Suprapubic skin (tissue), 4 donors: ENCODE data around the gene LDLRAD4. TPM values are rescaled to one million over a fixed set of nuclear protein-coding genes. Genes with fewer than 3 reads are reported as not detected.

Experiments used
- DNase-seq, 2 donors: peaks; one replicate each; pipeline ENCODE4 v3.0.0-alpha.2; 2019; ENCODE audit warnings: low spot score in 2 of 2
- H3K27ac ChIP-seq: fragments of 200-600 bp; sonication (generic); one replicate; pipeline ENCODE4 v1.5.1; 2019
- H3K27me3 ChIP-seq: fragments of 200-600 bp; sonication (generic); one replicate; pipeline ENCODE4 v1.5.1; 2019
- H3K36me3 ChIP-seq: fragments of 200-600 bp; sonication (generic); one replicate; pipeline ENCODE4 v1.5.1; 2019
- H3K4me1 ChIP-seq: fragments of 200-600 bp; sonication (generic); one replicate; pipeline ENCODE4 v1.5.1; 2019
- H3K4me3 ChIP-seq: fragments of 200-600 bp; sonication (generic); one replicate; pipeline ENCODE4 v1.5.1; 2019; ENCODE audit warnings: mild to moderate bottlenecking
- H3K9me3 ChIP-seq: fragments of 200-600 bp; sonication (generic); one replicate; pipeline ENCODE4 v1.5.1; 2019
- EP300 ChIP-seq: sonication (generic); formaldehyde crosslinking; IDR thresholded peaks from one replicate; pipeline ENCODE4 v1.6.1; 2017; ENCODE audit warnings: antibody characterized with exemption
- POLR2A ChIP-seq, 2 donors: fragments of 450-650 bp; IDR thresholded peaks; one replicate each; pipeline ENCODE4 v1.6.1; 2017; ENCODE audit warnings: antibody characterized with exemption in 2 of 2, mild to moderate bottlenecking in 2 of 2, moderate library complexity in 2 of 2
- POLR2AphosphoS5 ChIP-seq, 3 donors: sonication (generic); formaldehyde crosslinking; IDR thresholded peaks; one replicate each; pipeline ENCODE4 v1.6.1; 2017; ENCODE audit warnings: antibody characterized with exemption in 3 of 3
- WGBS: methylation state at CpG from one replicate; pipeline ENCODE4 v1.1.5; 2018; 5-methylcytosine and 5-hydroxymethylcytosine counted together
- total RNA-seq, 4 donors: library from RNA; depleted of rRNA; stranded (reverse); fragments of >200 nt; gene quantifications; one replicate each; pipeline ENCODE4 v1.1.0, GENCODE V29; 2016
- TF ChIP-seq, protein P1 (sequence below), 2 donors: fragments of 200-600 bp in 1 of 2; fragments of 450-650 bp in 1 of 2; sonication (generic) in 1 of 2; IDR thresholded peaks; one replicate each; pipeline ENCODE4 v1.5.1; 2016 to 2019; ENCODE audit warnings: antibody characterized with exemption in 2 of 2, mild to moderate bottlenecking in 1 of 2, moderate library complexity in 1 of 2

Gene LDLRAD4
- total RNA-seq, 4 donors from 2014 or later = 10.1 to 31.6 (median 15.1) TPM

- Histone ChIP-seq H3K27ac (peak overlapping the region; percentile 60), H3K36me3 (no peaks in the 10 kb centered on the region), H3K4me3 (peak overlapping the region; percentile 41), H3K9me3 (no peaks in the 10 kb centered on the region), H3K4me1 (peaks cover 37% of the 10 kb centered on the region), H3K27me3 (no peaks in the 10 kb centered on the region)
- 52% methylated on average over 11 of the region's 11 CpGs for WGBS
- no peak for DNase-seq
- TF ChIP-seq POLR2AphosphoS5 (IDR thresholded peaks at IDR 0.05) = no peak
- no peak for TF ChIP-seq POLR2A (IDR thresholded peaks at IDR 0.05)
- no peak for TF ChIP-seq EP300
- TF ChIP-seq, protein P1, sequence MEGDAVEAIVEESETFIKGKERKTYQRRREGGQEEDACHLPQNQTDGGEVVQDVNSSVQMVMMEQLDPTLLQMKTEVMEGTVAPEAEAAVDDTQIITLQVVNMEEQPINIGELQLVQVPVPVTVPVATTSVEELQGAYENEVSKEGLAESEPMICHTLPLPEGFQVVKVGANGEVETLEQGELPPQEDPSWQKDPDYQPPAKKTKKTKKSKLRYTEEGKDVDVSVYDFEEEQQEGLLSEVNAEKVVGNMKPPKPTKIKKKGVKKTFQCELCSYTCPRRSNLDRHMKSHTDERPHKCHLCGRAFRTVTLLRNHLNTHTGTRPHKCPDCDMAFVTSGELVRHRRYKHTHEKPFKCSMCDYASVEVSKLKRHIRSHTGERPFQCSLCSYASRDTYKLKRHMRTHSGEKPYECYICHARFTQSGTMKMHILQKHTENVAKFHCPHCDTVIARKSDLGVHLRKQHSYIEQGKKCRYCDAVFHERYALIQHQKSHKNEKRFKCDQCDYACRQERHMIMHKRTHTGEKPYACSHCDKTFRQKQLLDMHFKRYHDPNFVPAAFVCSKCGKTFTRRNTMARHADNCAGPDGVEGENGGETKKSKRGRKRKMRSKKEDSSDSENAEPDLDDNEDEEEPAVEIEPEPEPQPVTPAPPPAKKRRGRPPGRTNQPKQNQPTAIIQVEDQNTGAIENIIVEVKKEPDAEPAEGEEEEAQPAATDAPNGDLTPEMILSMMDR (IDR thresholded peaks at IDR 0.05) = no peak
These were observed 392.1 kb downstream of the LDLRAD4 start for GRCh38 chr18:13610555-13611141.

DNA sequence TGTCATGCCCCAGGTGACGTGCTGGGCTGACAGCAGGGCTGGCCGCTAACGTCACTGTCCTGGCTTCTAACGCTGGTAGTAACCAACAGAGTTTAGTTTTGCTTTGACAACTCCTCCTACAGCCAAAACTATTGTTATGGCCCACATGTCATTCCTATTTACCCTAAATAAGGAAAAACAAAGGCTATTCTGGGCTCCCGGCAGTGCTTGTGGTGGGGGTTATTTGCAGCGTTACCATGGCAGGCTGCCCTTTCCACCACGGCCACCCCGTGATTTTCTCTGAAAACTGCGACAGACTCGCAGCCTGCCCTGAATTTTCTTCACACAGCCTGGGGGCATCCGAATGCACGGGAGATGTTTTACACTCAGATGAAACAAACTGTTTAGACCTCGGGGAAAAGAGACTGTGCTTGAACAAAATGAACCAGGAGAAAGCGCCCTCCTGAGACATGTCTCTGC, 392.6 kb downstream of the LDLRAD4 start:
- no peak for TF ChIP-seq POLR2A (IDR thresholded peaks at IDR 0.05)
- peak overlapping the region; percentile 60 for H3K27ac ChIP-seq
- peak overlapping the region; percentile 41 for H3K4me3 ChIP-seq
- WGBS = 9% methylated on average over 14 of the region's 14 CpGs
- H3K27me3 ChIP-seq = no peaks in the 10 kb centered on the region
- no peaks in the 10 kb centered on the region for H3K9me3 ChIP-seq
- peaks cover 37% of the 10 kb centered on the region for H3K4me1 ChIP-seq
- no peak for DNase-seq
- no peaks in the 10 kb centered on the region for H3K36me3 ChIP-seq

DNA sequence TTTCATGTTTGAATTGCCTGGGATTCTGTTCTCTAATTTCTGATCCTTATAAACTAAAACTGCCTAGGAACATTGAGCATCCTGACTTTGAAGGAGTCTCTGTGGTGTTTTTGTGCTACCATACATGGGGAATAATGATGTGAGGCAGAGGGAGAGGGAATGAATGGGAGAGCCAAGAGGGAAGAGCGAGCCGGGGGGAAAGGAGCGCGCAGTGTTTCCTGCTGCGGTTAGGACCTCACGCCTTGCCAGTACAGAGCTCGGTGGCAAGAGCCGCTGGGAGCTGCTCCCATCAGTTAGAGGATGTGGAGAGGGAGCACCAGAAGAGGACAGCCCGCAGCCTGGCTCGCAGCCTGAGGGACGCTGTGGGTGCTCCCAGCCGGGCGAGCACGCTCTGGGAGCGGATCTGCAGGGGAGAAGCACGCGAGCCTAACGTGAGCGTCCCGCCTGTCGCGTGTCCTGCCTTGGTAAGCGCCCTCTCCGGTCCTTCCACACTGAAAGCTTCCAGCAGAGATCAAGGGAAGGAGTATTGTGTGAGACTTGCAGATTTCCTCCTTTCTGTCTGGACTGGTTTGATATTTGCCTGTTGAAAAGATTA, 393.1 kb downstream of the LDLRAD4 start:
- peak overlapping the region; percentile 41 for H3K4me3 ChIP-seq
- TF ChIP-seq POLR2AphosphoS5 (IDR thresholded peaks at IDR 0.05) (no peak), POLR2A (IDR thresholded peaks at IDR 0.05) (no peak), EP300 (no peak)
- TF ChIP-seq, protein P1 (IDR thresholded peaks at IDR 0.05) = no peak
- no peak for DNase-seq
- whole genome bisulfite sequencing = 14% methylated on average over 24 of the region's 24 CpGs
- peaks cover 37% of the 10 kb centered on the region for H3K4me1 ChIP-seq
- H3K27me3 ChIP-seq = no peaks in the 10 kb centered on the region
- H3K9me3 ChIP-seq = no peaks in the 10 kb centered on the region
- H3K36me3 ChIP-seq = no peaks in the 10 kb centered on the region
- H3K27ac ChIP-seq = peak overlapping the region; percentile 60

- no peaks in the 10 kb centered on the region for H3K27me3 ChIP-seq
- TF ChIP-seq EP300 (no peak), POLR2AphosphoS5 (IDR thresholded peaks at IDR 0.05) (no peak), POLR2A (IDR thresholded peaks at IDR 0.05) (no peak)
- TF ChIP-seq, protein P1 (IDR thresholded peaks at IDR 0.05) = no peak
- H3K36me3 ChIP-seq = no peaks in the 10 kb centered on the region
- no peaks in the 10 kb centered on the region for H3K9me3 ChIP-seq
- H3K27ac ChIP-seq = peak overlapping the region; percentile 60
- H3K4me1 ChIP-seq = peaks cover 37% of the 10 kb centered on the region
- DNase-seq = no peak
- H3K4me3 ChIP-seq = peak overlapping the region; percentile 41
- WGBS = 37% methylated on average over 14 of the region's 20 CpGs
These were observed 393.8 kb downstream of the LDLRAD4 start for GRCh38 chr18:13612196-13612997.

DNA sequence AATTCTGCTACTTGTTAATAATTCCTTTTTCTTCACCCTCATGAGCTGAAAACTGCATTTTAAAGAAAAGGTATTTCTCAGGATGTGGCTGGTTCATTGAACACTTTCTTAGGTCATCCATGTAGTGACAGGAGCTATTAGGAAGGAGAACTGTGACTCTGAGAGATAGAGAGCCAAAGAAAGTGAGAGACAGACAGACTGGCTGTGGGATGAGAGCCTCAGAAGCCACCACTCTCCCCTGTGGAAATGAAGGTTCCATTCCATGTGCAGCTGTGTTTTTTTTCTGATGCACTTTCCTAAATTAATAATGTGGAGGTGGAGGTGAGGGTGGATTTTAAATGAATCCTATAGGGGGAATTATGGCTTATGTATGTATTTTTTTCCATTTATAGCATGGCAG, 394.5 kb downstream of the LDLRAD4 start:
- H3K27ac ChIP-seq = no peak overlapping the region
- no peaks in the 10 kb centered on the region for H3K36me3 ChIP-seq
- H3K9me3 ChIP-seq = no peaks in the 10 kb centered on the region
- peaks cover 42% of the 10 kb centered on the region for H3K4me1 ChIP-seq
- TF ChIP-seq POLR2A (IDR thresholded peaks at IDR 0.05) (no peak), EP300 (no peak), POLR2AphosphoS5 (IDR thresholded peaks at IDR 0.05) (no peak)
- TF ChIP-seq, protein P1 (IDR thresholded peaks at IDR 0.05) = no peak
- H3K4me3 ChIP-seq = no peak overlapping the region
- H3K27me3 ChIP-seq = no peaks in the 10 kb centered on the region
- no peak for DNase-seq
